Measurements from ENCODE around the gene CARD8. TPM values are rescaled to one million over a fixed set of nuclear protein-coding genes. Genes with fewer than 3 reads are reported as not detected.
A peak's percentile ranks its signal among the peaks of the same experiment; 100 is the strongest.

CARD8 gene
- total RNA-seq, 6 donors from 2014 or later = 35.1 to 138 (median 77.8) TPM

DNA sequence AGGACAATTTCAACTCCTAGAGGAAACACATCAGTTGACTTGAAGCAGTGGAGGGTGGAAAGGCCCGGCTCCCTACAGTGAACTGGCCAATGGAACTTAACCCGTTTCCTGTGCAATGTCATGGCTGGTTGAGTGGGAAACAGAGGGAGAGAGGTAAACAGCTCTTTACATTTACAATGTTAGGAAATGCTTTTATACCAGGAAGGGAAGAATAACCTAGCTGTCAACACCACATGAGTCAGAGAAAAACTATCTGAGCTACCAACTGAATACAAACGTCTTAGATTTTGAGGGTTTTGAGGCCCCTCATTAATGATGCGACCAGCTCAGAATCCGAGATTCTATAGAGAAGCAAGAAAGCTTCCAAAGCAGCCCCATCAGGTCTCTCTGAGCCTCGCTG is 36.7 kb downstream of the CARD8 start:
- ATAC-seq (ENCODE audit: low FRiP score in 2 of 2) (no peak), DNase-seq (no peak)
- 87 to 91% methylated on average over 6 of the region's 6 CpGs for WGBS, 2 donors
- Histone ChIP-seq H3K9me3 (no peaks in the 10 kb centered on the region), H3K27me3 (no peaks in the 10 kb centered on the region), H3K27ac (no peak overlapping the region), H3K36me3 (peaks cover 12 to 81% (median 25%) of the 10 kb centered on the region in 4 donors), H3K4me1 (no peaks in the 10 kb centered on the region), H3K4me3 (no peak overlapping the region)
- TF ChIP-seq POLR2AphosphoS5 (IDR thresholded peaks at IDR 0.05) (no peak), POLR2A (IDR thresholded peaks at IDR 0.05) (no peak), EP300 (IDR thresholded peaks at IDR 0.05) (no peak)
- TF ChIP-seq, protein P1, sequence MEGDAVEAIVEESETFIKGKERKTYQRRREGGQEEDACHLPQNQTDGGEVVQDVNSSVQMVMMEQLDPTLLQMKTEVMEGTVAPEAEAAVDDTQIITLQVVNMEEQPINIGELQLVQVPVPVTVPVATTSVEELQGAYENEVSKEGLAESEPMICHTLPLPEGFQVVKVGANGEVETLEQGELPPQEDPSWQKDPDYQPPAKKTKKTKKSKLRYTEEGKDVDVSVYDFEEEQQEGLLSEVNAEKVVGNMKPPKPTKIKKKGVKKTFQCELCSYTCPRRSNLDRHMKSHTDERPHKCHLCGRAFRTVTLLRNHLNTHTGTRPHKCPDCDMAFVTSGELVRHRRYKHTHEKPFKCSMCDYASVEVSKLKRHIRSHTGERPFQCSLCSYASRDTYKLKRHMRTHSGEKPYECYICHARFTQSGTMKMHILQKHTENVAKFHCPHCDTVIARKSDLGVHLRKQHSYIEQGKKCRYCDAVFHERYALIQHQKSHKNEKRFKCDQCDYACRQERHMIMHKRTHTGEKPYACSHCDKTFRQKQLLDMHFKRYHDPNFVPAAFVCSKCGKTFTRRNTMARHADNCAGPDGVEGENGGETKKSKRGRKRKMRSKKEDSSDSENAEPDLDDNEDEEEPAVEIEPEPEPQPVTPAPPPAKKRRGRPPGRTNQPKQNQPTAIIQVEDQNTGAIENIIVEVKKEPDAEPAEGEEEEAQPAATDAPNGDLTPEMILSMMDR (IDR thresholded peaks at IDR 0.05) = no peak

DNA sequence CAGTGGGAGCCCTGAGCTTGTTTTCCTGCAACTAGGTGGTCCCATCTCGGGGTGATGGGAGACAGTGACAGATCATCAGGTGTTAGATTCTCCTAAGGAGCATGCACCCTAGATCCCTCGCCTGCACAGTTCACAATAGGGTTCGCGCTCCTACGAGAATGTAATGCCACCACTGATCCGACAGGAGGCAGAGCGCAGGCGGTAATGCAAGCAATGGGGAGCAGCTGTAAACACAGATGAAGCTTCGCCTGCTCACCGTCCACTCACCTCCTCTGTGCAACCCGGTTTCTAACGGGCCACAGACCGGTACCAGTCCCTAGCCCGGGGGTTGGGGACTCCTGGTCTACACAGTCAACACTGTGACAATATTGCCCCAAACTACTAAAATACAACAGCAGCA is 38.8 kb downstream of the CARD8 start:
- TF ChIP-seq POLR2AphosphoS5 (IDR thresholded peaks at IDR 0.05) (no peak), EP300 (IDR thresholded peaks at IDR 0.05) (no peak)
- no peaks in the 10 kb centered on the region for H3K4me1 ChIP-seq
- no peak overlapping the region for H3K4me3 ChIP-seq
- peaks cover 12 to 87% (median 28%) of the 10 kb centered on the region in 4 donors for H3K36me3 ChIP-seq
- WGBS, 2 donors = 86 to 96% methylated on average over 11 to 14 of the region's 14 CpGs
- H3K9me3 ChIP-seq = no peaks in the 10 kb centered on the region
- no peak for DNase-seq
- no peaks in the 10 kb centered on the region for H3K27me3 ChIP-seq
- no peak overlapping the region for H3K27ac ChIP-seq
- no peak for ATAC-seq (ENCODE audit: low FRiP score in 2 of 2)

DNA sequence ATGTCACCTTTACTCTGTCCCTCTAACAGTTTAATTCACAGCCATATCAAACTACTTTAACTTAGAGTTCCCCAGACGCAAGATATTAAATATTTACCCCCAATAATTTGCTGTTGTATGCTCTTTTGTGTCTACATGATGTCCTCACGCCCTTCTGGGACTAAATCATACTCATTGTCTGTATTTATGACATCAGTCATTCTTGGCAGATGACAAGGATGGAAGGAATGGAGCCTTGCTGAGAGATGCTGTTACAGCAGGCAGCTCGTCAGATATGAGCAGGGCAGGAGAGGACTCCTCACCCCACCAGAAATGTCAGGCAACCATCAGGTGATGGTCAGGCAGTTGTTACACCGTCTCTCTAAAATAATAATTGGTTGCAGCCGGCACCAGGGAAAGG is 41.8 kb downstream of the CARD8 start:
- ATAC-seq (ENCODE audit: low FRiP score in 2 of 2) = no peak
- TF ChIP-seq EP300 (IDR thresholded peaks at IDR 0.05) = no peak
- TF ChIP-seq POLR2AphosphoS5 (IDR thresholded peaks at IDR 0.05) = no peak
- no peak for TF ChIP-seq POLR2A (IDR thresholded peaks at IDR 0.05)
- TF ChIP-seq, protein P1 (IDR thresholded peaks at IDR 0.05) = no peak
- no peaks in the 10 kb centered on the region for H3K27me3 ChIP-seq
- peaks cover 11 to 77% (median 19%) of the 10 kb centered on the region in 4 donors for H3K36me3 ChIP-seq
- H3K4me1 ChIP-seq = no peaks in the 10 kb centered on the region
- H3K9me3 ChIP-seq = no peaks in the 10 kb centered on the region
- DNase-seq = no peak
- 92 to 93% methylated on average over 5 of the region's 5 CpGs for WGBS, 2 donors
- H3K4me3 ChIP-seq = no peak overlapping the region
- no peak overlapping the region for H3K27ac ChIP-seq

DNA sequence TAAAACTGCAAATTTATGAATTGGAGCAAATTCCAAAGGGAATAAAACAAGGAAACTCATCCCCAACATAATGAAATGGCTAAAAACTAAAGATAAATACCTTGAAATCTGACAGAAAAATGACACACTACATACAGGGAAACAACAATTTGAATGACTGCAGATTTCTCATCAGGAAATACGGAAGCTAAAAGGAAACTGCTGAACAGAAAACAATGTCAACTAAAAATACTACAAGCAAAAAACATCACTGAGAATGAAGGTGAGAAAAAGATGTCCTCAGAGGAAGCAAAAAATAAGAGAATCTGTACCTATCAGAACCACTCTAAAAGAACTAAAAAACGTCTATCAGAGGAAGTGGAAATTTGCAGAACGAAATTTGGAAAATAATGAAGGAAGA is 45.7 kb downstream of the CARD8 start:
- 56 to 79% methylated on average over 3 of the region's 3 CpGs for WGBS, 2 donors
- DNase-seq (no peak), ATAC-seq (ENCODE audit: low FRiP score in 2 of 2) (no peak)
- Histone ChIP-seq H3K27ac (peak overlapping the region in 1 of 4 donors; percentile 37), H3K27me3 (no peaks in the 10 kb centered on the region), H3K4me1 (peaks cover 0 to 13% (median 10%) of the 10 kb centered on the region in 4 donors), H3K4me3 (no peak overlapping the region), H3K36me3 (peaks cover 7 to 47% (median 13%) of the 10 kb centered on the region in 4 donors), H3K9me3 (no peaks in the 10 kb centered on the region)
- TF ChIP-seq, protein P1 (IDR thresholded peaks at IDR 0.05) = no peak
- TF ChIP-seq EP300 (IDR thresholded peaks at IDR 0.05) (no peak), POLR2A (IDR thresholded peaks at IDR 0.05) (no peak), POLR2AphosphoS5 (IDR thresholded peaks at IDR 0.05) (no peak)

DNA sequence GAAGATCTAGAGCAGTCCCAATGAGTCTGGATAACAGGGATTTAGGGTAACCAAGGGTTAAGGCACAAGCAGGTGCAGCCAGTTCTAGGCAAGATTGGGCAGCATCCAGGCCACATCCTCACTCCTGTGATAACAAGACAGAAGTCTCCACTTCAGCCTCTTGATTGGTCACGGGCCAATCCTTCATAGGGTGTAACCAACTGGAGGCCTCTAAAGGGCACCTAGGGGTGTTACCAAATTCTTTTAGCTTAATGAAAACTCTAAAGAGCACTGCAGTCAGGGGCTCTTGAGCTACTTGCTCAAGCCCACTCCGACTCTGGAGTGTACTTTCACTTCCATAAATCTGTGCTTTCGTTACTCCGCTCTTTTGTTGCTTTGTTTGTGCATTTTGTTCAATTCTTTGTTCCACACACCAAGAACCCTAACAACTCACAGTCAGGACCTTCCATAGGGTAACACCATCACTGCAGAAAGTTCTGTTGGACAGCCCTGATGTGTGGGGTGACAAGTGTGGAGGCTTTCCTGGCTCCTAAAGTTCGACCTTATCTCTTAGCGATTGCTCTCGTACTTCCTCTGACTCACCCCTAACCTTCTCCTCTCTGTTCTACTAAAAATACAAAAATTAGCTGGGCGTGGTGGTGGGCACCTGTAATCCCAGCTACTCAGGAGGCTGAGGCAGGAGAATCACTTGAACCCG is 49.2 kb downstream of the CARD8 start:
- H3K27ac ChIP-seq = peak overlapping the region in 3 of 4 donors; percentile 28 to 75 (median 71)
- ATAC-seq (ENCODE audit: low FRiP score in 2 of 2) = peak in 1 of 2 donors; percentile 49
- WGBS, 2 donors = 50 to 75% methylated on average over 9 of the region's 9 CpGs

More for the DNA sequence above, 49.2 kb downstream of the CARD8 start:
- TF ChIP-seq POLR2AphosphoS5 (IDR thresholded peaks at IDR 0.05) = peak in 1 of 2 donors; percentile 30
- TF ChIP-seq, protein P1 (IDR thresholded peaks at IDR 0.05) = no peak
- no peak for TF ChIP-seq EP300 (IDR thresholded peaks at IDR 0.05)
- TF ChIP-seq POLR2A (IDR thresholded peaks at IDR 0.05) = peak in 2 of 4 donors; percentile 21 to 37
- no peaks in the 10 kb centered on the region for H3K9me3 ChIP-seq
- peaks cover 0 to 13% (median 5%) of the 10 kb centered on the region in 4 donors for H3K36me3 ChIP-seq
- peaks cover 12 to 30% (median 21%) of the 10 kb centered on the region in 4 donors for H3K4me1 ChIP-seq
- no peaks in the 10 kb centered on the region for H3K27me3 ChIP-seq
- peak overlapping the region in 2 of 4 donors; percentile 11 to 23 for H3K4me3 ChIP-seq
- DNase-seq = peak in 1 of 2 donors; percentile 95

Measured in upper lobe of left lung (tissue), 6 donors.